ENCODE measurements around the gene EIF4G3.

Gene EIF4G3

DNA sequence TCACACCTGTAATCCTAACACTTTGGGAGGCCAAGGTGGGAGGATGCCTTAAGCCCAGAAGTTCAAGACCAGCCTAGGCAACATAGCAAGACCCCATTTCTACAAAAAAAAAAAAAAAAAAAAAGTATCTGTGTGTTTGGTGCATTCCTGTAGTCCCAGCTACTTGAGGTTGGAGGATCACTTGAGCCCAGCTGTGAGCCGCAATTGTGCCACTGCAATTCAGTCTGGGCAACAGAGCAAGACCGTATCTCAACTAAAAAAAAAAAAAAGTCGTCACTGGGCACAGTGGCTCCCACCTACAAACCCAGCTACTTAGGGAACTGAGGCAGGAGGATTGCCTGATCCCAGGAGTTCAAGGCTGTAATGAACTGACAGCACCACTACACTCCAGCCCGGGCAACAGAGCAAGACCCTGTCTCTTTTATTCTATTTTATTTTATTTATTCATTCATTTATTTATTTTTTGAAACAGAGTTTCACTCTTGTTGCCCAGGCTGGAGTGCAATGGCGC, 8.6 kb upstream of the EIF4G3 start:
- TF ChIP-seq TAF1 (IDR thresholded peaks at IDR 0.05; ENCODE audit: low read depth) (no peak), YY1 (IDR thresholded peaks at IDR 0.05; ENCODE audit: low read depth) (no peak), CEBPB (IDR thresholded peaks at IDR 0.05) (no peak), TEAD4 (IDR thresholded peaks at IDR 0.05) (no peak), ZBTB7A (IDR thresholded peaks at IDR 0.05; ENCODE audit: low read depth) (no peak)
- TF ChIP-seq, protein P1, sequence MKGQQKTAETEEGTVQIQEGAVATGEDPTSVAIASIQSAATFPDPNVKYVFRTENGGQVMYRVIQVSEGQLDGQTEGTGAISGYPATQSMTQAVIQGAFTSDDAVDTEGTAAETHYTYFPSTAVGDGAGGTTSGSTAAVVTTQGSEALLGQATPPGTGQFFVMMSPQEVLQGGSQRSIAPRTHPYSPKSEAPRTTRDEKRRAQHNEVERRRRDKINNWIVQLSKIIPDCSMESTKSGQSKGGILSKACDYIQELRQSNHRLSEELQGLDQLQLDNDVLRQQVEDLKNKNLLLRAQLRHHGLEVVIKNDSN (IDR thresholded peaks at IDR 0.05): no peak
- TF ChIP-seq, protein P2, sequence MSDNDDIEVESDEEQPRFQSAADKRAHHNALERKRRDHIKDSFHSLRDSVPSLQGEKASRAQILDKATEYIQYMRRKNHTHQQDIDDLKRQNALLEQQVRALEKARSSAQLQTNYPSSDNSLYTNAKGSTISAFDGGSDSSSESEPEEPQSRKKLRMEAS (IDR thresholded peaks at IDR 0.05): no peak

DNA sequence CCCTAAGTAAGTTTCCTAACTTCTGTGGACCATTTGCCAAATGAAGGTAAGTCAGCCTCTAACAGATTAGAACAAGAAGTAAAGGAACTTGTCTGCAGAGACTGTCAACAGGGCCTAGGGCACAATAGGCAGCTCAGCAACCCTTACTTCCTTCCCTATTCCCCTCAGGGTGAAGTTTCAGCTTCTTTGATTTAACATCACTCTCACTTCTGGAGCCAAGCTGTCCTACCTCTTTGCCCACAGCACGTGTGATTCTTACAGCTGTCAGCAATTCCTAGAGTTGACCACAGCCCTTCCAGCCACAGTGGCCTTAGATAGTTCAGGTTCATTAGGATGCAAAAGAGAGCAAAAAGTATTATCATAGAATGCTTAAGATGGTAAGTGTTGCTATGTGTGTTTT, 7.6 kb upstream of the EIF4G3 start:
- TF ChIP-seq NFIC (IDR thresholded peaks at IDR 0.05) (no peak), RAD21 (IDR thresholded peaks at IDR 0.05; ENCODE audit: low read depth) (no peak), CEBPB (IDR thresholded peaks at IDR 0.05) (no peak), FOXM1 (IDR thresholded peaks at IDR 0.05; ENCODE audit: borderline replicate concordance, low read depth) (no peak), TCF12 (IDR thresholded peaks at IDR 0.05; ENCODE audit: low read depth) (no peak), TAF1 (IDR thresholded peaks at IDR 0.05; ENCODE audit: low read depth) (no peak), YY1 (IDR thresholded peaks at IDR 0.05; ENCODE audit: low read depth) (no peak), CREB1 (IDR thresholded peaks at IDR 0.05; ENCODE audit: low read depth) (no peak)
- TF ChIP-seq, protein P1 (IDR thresholded peaks at IDR 0.05): no peak
- TF ChIP-seq, protein P3, sequence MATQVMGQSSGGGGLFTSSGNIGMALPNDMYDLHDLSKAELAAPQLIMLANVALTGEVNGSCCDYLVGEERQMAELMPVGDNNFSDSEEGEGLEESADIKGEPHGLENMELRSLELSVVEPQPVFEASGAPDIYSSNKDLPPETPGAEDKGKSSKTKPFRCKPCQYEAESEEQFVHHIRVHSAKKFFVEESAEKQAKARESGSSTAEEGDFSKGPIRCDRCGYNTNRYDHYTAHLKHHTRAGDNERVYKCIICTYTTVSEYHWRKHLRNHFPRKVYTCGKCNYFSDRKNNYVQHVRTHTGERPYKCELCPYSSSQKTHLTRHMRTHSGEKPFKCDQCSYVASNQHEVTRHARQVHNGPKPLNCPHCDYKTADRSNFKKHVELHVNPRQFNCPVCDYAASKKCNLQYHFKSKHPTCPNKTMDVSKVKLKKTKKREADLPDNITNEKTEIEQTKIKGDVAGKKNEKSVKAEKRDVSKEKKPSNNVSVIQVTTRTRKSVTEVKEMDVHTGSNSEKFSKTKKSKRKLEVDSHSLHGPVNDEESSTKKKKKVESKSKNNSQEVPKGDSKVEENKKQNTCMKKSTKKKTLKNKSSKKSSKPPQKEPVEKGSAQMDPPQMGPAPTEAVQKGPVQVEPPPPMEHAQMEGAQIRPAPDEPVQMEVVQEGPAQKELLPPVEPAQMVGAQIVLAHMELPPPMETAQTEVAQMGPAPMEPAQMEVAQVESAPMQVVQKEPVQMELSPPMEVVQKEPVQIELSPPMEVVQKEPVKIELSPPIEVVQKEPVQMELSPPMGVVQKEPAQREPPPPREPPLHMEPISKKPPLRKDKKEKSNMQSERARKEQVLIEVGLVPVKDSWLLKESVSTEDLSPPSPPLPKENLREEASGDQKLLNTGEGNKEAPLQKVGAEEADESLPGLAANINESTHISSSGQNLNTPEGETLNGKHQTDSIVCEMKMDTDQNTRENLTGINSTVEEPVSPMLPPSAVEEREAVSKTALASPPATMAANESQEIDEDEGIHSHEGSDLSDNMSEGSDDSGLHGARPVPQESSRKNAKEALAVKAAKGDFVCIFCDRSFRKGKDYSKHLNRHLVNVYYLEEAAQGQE (IDR thresholded peaks at IDR 0.05; ENCODE audit: low read depth): no peak

DNA sequence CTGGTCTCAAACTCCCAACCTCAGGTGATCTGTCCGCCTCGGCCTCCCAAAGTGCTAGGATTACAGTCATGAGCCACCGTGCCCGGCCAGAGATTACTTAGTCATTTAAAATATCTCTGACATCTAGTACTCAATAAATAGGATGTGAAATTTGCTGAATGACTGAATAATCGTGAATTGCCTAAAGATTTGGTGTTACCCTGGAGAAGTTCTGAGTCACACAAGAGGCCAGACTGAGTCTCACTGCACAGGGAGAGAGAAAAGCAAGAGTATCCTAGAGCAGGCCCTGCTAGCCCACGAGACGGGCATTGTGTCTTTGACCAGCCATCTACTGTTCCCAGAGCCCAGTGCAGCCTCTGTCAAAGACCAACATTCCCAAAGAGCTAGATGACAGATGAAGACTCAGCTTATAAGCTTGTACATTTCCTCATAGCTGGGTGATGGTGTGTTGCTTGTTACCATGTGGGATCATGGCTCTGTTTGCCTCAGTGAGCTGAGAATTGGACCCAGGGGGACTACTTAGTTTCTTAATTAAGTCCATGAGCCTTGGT, 5.6 kb upstream of the EIF4G3 start:
- TF ChIP-seq FOXM1 (IDR thresholded peaks at IDR 0.05; ENCODE audit: borderline replicate concordance, low read depth): no peak
- TF ChIP-seq ZBTB7A (IDR thresholded peaks at IDR 0.05; ENCODE audit: low read depth): no peak
- TF ChIP-seq TCF12 (IDR thresholded peaks at IDR 0.05; ENCODE audit: low read depth): no peak
- no peak for TF ChIP-seq TEAD4 (IDR thresholded peaks at IDR 0.05)
- TF ChIP-seq, protein P1 (IDR thresholded peaks at IDR 0.05): no peak
- no peak for TF ChIP-seq TAF1 (IDR thresholded peaks at IDR 0.05; ENCODE audit: low read depth)
- TF ChIP-seq CREB1 (IDR thresholded peaks at IDR 0.05; ENCODE audit: low read depth): no peak
- TF ChIP-seq, protein P2 (IDR thresholded peaks at IDR 0.05): no peak
- no peak for TF ChIP-seq YY1 (IDR thresholded peaks at IDR 0.05; ENCODE audit: low read depth)
- no peak for TF ChIP-seq RAD21 (IDR thresholded peaks at IDR 0.05; ENCODE audit: low read depth)
- TF ChIP-seq EP300 (IDR thresholded peaks at IDR 0.05; ENCODE audit: borderline replicate concordance): no peak
- TF ChIP-seq CEBPB (IDR thresholded peaks at IDR 0.05): no peak
- no peak for TF ChIP-seq EGR1 (IDR thresholded peaks at IDR 0.05)

DNA sequence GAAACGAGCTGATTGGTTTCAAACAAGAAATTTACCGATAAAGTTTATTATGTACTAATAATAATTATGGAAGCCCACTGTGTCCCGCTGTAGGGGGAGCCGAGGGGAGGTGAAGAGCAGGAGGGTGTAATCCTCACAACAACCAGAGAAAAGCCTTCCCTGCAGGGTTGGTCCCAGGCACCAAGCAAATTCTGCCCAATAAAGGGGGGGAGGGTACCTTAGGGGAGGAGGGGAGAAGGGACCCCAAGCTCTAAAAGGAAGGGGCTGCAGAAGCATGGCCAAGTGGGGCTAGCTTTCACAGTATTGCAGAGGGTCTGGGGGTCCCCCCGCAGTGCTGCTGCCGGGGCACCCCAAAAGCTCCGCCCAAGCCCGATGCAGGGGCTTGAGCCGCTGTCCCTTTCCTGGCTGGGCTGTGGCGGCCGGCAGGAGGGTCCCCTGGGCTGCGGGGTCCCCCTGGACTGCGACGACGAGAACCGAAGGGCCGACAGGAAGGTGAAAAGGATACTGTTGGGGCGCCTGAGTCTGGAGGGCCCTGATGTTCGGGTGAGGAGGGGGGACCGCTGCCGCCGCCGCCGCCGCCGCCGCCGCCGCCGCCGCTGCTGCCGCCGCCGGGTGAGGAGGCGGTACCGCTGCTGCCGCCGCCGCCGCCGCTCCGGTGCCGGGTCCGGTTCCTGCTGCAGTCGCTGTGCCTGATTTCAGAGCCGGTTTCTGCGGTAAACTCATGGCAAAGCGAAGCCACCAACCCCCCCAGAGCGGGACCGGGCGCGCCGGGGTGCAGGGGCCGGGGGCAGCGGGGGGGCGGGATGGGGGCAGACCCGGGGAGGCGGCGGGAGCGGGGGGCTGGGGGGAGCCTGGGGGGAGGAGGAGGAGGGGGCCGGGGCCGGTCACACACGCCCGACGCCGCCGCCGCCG, 771 bp downstream of the EIF4G3 start:
- TF ChIP-seq, protein P2 (IDR thresholded peaks at IDR 0.05): no peak
- TF ChIP-seq CEBPB (IDR thresholded peaks at IDR 0.05) (no peak), EP300 (IDR thresholded peaks at IDR 0.05; ENCODE audit: borderline replicate concordance) (no peak), ZBTB7A (IDR thresholded peaks at IDR 0.05; ENCODE audit: low read depth) (peak; percentile 95)

DNA sequence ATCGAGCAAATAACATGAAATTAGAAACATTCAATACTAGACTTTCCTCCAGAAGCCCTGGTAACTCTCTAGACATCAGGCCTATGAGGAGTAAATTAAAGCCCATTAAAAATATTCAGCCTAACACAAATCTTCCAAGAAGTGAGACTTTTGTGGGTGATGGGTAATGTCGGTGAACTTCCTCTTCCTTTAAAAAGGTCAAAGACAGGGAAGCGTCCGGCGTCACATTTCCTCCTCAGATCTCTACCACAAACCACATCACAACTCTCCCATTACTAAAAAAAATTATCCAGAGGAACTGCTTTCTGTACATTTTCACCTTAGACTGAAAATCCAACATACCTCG, 1.4 kb downstream of the EIF4G3 start:
- TF ChIP-seq YY1 (IDR thresholded peaks at IDR 0.05; ENCODE audit: low read depth) (no peak), CEBPB (IDR thresholded peaks at IDR 0.05) (no peak), EP300 (IDR thresholded peaks at IDR 0.05; ENCODE audit: borderline replicate concordance) (no peak), TEAD4 (IDR thresholded peaks at IDR 0.05) (no peak), ZBTB7A (IDR thresholded peaks at IDR 0.05; ENCODE audit: low read depth) (no peak), RAD21 (IDR thresholded peaks at IDR 0.05; ENCODE audit: low read depth) (no peak), FOXM1 (IDR thresholded peaks at IDR 0.05; ENCODE audit: borderline replicate concordance, low read depth) (no peak), EGR1 (IDR thresholded peaks at IDR 0.05) (no peak), NFIC (IDR thresholded peaks at IDR 0.05) (no peak), CREB1 (IDR thresholded peaks at IDR 0.05; ENCODE audit: low read depth) (no peak), TCF12 (IDR thresholded peaks at IDR 0.05; ENCODE audit: low read depth) (no peak), TAF1 (IDR thresholded peaks at IDR 0.05; ENCODE audit: low read depth) (no peak)
- TF ChIP-seq, protein P2 (IDR thresholded peaks at IDR 0.05): no peak
- TF ChIP-seq, protein P1 (IDR thresholded peaks at IDR 0.05): no peak
- TF ChIP-seq, protein P3 (IDR thresholded peaks at IDR 0.05; ENCODE audit: low read depth): no peak
